GM21529 (cell line): ENCODE data around the gene ZNF324B.
"Not testable (repeated sequence)": the region's sequence is repeated elsewhere in the genome, so short reads cannot be mapped to it uniquely, and the experiment has no call there.

Experiments used
- ATAC-seq: cut with Tn5 transposase; IDR thresholded peaks from one replicate; pipeline ENCODE4 v1.9.1; 2021; ENCODE audit not compliant: unreplicated experiment

ZNF324B gene

GRCh38 chr19:58453743-58454142 is 2.3 kb downstream of the ZNF324B start:
- ATAC-seq, result no peak

- ATAC-seq, result no peak
These were observed 3.9 kb downstream of the ZNF324B start for GRCh38 chr19:58455306-58455705.

- no peak for ATAC-seq
These were observed 4.7 kb downstream of the ZNF324B start for GRCh38 chr19:58456111-58456510.

- ATAC-seq, result no peak
These were observed 8.6 kb downstream of the ZNF324B start for GRCh38 chr19:58460039-58460438.

GRCh38 chr19:58466089-58466759 is 14.8 kb downstream of the ZNF324B start:
- peak; percentile 3 for ATAC-seq

- peak; percentile 89 for ATAC-seq
These were observed 15.6 kb downstream of the ZNF324B start, which contains the start of gene ZNF324 for GRCh38 chr19:58466760-58467589. TSS of gene ZNF324 (plus strand) at chr19:58467080. CDS start at chr19:58469186, 2,106 bp downstream.

- ATAC-seq, result no peak
These were observed 16.9 kb downstream of the ZNF324B start for GRCh38 chr19:58468216-58468839.

GRCh38 chr19:58469241-58470013 is 18.0 kb downstream of the ZNF324B start:
- ATAC-seq, result no peak

- not testable (repeated sequence) for ATAC-seq
These were observed 19.6 kb downstream of the ZNF324B start for GRCh38 chr19:58470837-58471543.

- no peak for ATAC-seq
These were observed 20.3 kb downstream of the ZNF324B start for GRCh38 chr19:58471736-58472135.

- no peak for ATAC-seq
These were observed 22.4 kb downstream of the ZNF324B start for GRCh38 chr19:58473775-58474174.

- no peak for ATAC-seq
These were observed 23.0 kb downstream of the ZNF324B start for GRCh38 chr19:58474291-58474996.

GRCh38 chr19:58474997-58475713 is 23.7 kb downstream of the ZNF324B start:
- peak; percentile 5 for ATAC-seq

GRCh38 chr19:58475714-58476497 is 24.5 kb downstream of the ZNF324B start, which contains the start of gene ZNF446:
TSS of gene ZNF446 (plus strand) at chr19:58476352. CDS start at chr19:58477219, 867 bp downstream.
- ATAC-seq, result peak; percentile 81

GRCh38 chr19:58476498-58477015 is 25.1 kb downstream of the ZNF324B start:
- ATAC-seq, result no peak

GRCh38 chr19:58477130-58477529 is 25.7 kb downstream of the ZNF324B start:
- no peak for ATAC-seq

GRCh38 chr19:58477871-58478270 is 26.4 kb downstream of the ZNF324B start:
- ATAC-seq, result no peak

- no peak for ATAC-seq
These were observed 27.9 kb downstream of the ZNF324B start for GRCh38 chr19:58479303-58479702.
